Gastrocnemius medialis (tissue), 4 donors: Measurements from ENCODE around the gene CDCA8.

ENCODE experiments used
- POLR2A ChIP-seq, 2 donors: fragments of 450-650 bp; IDR thresholded peaks; one replicate each; pipeline ENCODE4 v1.6.1; 2017; ENCODE audit warnings: antibody characterized with exemption in 2 of 2, mild to moderate bottlenecking in 2 of 2, moderate library complexity in 2 of 2
- TF ChIP-seq, protein P1 (sequence below), 5 experiments: fragments of 450-650 bp in 3 of 5; fragments of 200-600 bp in 2 of 5; sonication (generic) in 2 of 5; IDR thresholded peaks in 4 of 5; conservative IDR thresholded peaks in 1 of 5; 1 replicate in 4 of 5; 2 replicates in 1 of 5; pipeline ENCODE4 v1.5.1; 2016 to 2019; ENCODE audit warnings: antibody characterized with exemption in 5 of 5, mild to moderate bottlenecking in 3 of 5, moderate library complexity in 3 of 5

DNA sequence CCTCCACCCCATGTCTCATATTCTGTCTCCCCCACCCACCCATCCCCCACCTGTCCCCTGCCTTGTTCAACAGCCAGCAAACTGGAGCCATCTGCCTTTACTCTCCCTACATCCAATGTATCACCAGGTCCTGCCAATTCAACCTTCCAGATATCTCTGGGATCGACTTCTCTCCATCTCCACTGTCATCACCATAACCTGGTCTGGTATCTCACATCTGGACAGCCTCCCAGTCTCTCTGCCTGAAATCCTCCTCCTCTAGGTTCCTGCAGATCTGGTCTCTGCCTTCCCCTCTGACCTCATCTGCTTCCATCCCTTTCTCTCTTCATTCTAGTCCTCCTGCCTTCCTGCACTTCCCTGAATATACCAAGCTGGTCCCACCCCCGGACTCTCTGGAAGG lies 22.2 kb upstream of the CDCA8 start:
- TF ChIP-seq, protein P1, sequence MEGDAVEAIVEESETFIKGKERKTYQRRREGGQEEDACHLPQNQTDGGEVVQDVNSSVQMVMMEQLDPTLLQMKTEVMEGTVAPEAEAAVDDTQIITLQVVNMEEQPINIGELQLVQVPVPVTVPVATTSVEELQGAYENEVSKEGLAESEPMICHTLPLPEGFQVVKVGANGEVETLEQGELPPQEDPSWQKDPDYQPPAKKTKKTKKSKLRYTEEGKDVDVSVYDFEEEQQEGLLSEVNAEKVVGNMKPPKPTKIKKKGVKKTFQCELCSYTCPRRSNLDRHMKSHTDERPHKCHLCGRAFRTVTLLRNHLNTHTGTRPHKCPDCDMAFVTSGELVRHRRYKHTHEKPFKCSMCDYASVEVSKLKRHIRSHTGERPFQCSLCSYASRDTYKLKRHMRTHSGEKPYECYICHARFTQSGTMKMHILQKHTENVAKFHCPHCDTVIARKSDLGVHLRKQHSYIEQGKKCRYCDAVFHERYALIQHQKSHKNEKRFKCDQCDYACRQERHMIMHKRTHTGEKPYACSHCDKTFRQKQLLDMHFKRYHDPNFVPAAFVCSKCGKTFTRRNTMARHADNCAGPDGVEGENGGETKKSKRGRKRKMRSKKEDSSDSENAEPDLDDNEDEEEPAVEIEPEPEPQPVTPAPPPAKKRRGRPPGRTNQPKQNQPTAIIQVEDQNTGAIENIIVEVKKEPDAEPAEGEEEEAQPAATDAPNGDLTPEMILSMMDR (IDR thresholded peaks at IDR 0.05 in 4 of 5, conservative IDR thresholded peaks at IDR 0.05 in 1 of 5): no peak
- no peak for TF ChIP-seq POLR2A (IDR thresholded peaks at IDR 0.05)
